H9 (cell line): ENCODE measurements around the gene SPDYE6. TPM values are rescaled to one million over a fixed set of nuclear protein-coding genes. Genes with fewer than 3 reads are reported as not detected.

Source experiments
- DNase-seq: peaks from one replicate; pipeline ENCODE4 v3.0.0-alpha.2; 2017
- H2AFZ ChIP-seq: one replicate; pipeline ENCODE4 v1.6.1; 2013; ENCODE audit warnings: mild to moderate bottlenecking, low read length, control low read depth, moderate library complexity
- H2AK5ac ChIP-seq: 2 replicates; pipeline ENCODE4 v1.6.1; 2013; ENCODE audit warnings: low read length, control low read depth, mixed read lengths; ENCODE audit not compliant: insufficient read length
- H2BK120ac ChIP-seq: one replicate; pipeline ENCODE4 v1.6.1; 2013; ENCODE audit warnings: low read depth, mild to moderate bottlenecking, low read length, control low read depth, inconsistent platforms; ENCODE audit not compliant: poor library complexity, severe bottlenecking
- H2BK12ac ChIP-seq: 2 replicates; pipeline ENCODE4 v1.6.1; 2013; ENCODE audit warnings: low read length, control low read depth, mixed read lengths, low read depth; ENCODE audit not compliant: insufficient read length
- H2BK15ac ChIP-seq: 2 replicates; pipeline ENCODE4 v1.6.1; 2013; ENCODE audit warnings: low read depth, low read length, control low read depth
- H2BK20ac ChIP-seq: one replicate; pipeline ENCODE4 v1.6.1; 2013; ENCODE audit warnings: low read depth, mild to moderate bottlenecking, low read length, control low read depth, inconsistent platforms; ENCODE audit not compliant: poor library complexity, severe bottlenecking
- H2BK5ac ChIP-seq: 2 replicates; pipeline ENCODE4 v1.6.1; 2013; ENCODE audit warnings: low read length, control low read depth, mixed read lengths; ENCODE audit not compliant: insufficient read length
- H3K14ac ChIP-seq: 2 replicates; pipeline ENCODE4 v1.6.1; 2013; ENCODE audit warnings: low read length, control low read depth; ENCODE audit not compliant: insufficient read depth
- H3K18ac ChIP-seq: 2 replicates; pipeline ENCODE4 v1.6.1; 2013; ENCODE audit warnings: low read depth, mild to moderate bottlenecking, mixed read lengths, low read length, control low read depth; ENCODE audit not compliant: insufficient read length
- H3K23ac ChIP-seq: 2 replicates; pipeline ENCODE4 v1.6.1; 2013; ENCODE audit warnings: low read length, control low read depth, mixed read lengths, low read depth; ENCODE audit not compliant: insufficient read length
- H3K23me2 ChIP-seq: 2 replicates; pipeline ENCODE4 v1.6.1; 2013; ENCODE audit warnings: low read depth, mild to moderate bottlenecking, mixed read lengths, low read length, control low read depth; ENCODE audit not compliant: insufficient read length, poor library complexity, severe bottlenecking
- H3K27ac ChIP-seq: 2 replicates; pipeline ENCODE4 v1.5.1; 2013; ENCODE audit warnings: low read length, control low read depth, mixed read lengths, low read depth; ENCODE audit not compliant: insufficient read length
- H3K27me3 ChIP-seq: 2 replicates; pipeline ENCODE4 v1.6.1; 2013; ENCODE audit warnings: low read length, control low read depth, inconsistent platforms; ENCODE audit not compliant: insufficient read depth
- H3K4ac ChIP-seq: 2 replicates; pipeline ENCODE4 v1.6.1; 2013; ENCODE audit warnings: low read depth, mild to moderate bottlenecking, control low read depth, inconsistent platforms, low read length, moderate library complexity
- H3K4me1 ChIP-seq: 2 replicates; pipeline ENCODE4 v1.6.1; 2013; ENCODE audit warnings: low read length, control low read depth, inconsistent platforms; ENCODE audit not compliant: insufficient read depth
- H3K4me2 ChIP-seq: 2 replicates; pipeline ENCODE4 v1.6.1; 2013; ENCODE audit warnings: low read length, control low read depth, mixed read lengths; ENCODE audit not compliant: insufficient read length, insufficient read depth
- H3K56ac ChIP-seq: 2 replicates; pipeline ENCODE4 v1.6.1; 2013; ENCODE audit warnings: low read depth, mild to moderate bottlenecking, mixed read lengths, low read length, control low read depth; ENCODE audit not compliant: insufficient read length
- H3K79me1 ChIP-seq: 2 replicates; pipeline ENCODE4 v1.6.1; 2013; ENCODE audit warnings: low read depth, mild to moderate bottlenecking, moderate library complexity, low read length, control low read depth, inconsistent platforms; ENCODE audit not compliant: insufficient read depth, poor library complexity, severe bottlenecking
- H3K79me2 ChIP-seq: 2 replicates; pipeline ENCODE4 v1.6.1; 2013; ENCODE audit warnings: low read length, control low read depth, inconsistent platforms; ENCODE audit not compliant: insufficient read depth
- H3K9ac ChIP-seq: 2 replicates; pipeline ENCODE4 v1.6.1; 2013; ENCODE audit warnings: low read length, control low read depth, mixed read lengths; ENCODE audit not compliant: insufficient read length; ENCODE audit errors: extremely low read depth
- H3K9me3 ChIP-seq: one replicate; pipeline ENCODE4 v1.6.1; 2013; ENCODE audit warnings: low read depth, low read length, inconsistent platforms; ENCODE audit not compliant: control insufficient read depth
- H3T11ph ChIP-seq: one replicate; pipeline ENCODE4 v1.6.1; 2013; ENCODE audit warnings: mild to moderate bottlenecking, low read length, control low read depth, inconsistent platforms
- H4K20me1 ChIP-seq: one replicate; pipeline ENCODE4 v1.6.1; 2013; ENCODE audit not compliant: control insufficient read depth, insufficient read length, insufficient read depth
- H4K5ac ChIP-seq: 2 replicates; pipeline ENCODE4 v1.6.1; 2013; ENCODE audit warnings: low read depth, mild to moderate bottlenecking, mixed read lengths, low read length, control low read depth; ENCODE audit not compliant: insufficient read length
- H4K8ac ChIP-seq: replicated peaks from 2 replicates; pipeline ENCODE4 v1.6.1; 2013; ENCODE audit warnings: low read length, control low read depth, mixed read lengths, low read depth; ENCODE audit not compliant: insufficient read length
- H4K91ac ChIP-seq: 2 replicates; pipeline ENCODE4 v1.6.1; 2013; ENCODE audit warnings: low read depth, mild to moderate bottlenecking, moderate library complexity, mixed read lengths, low read length, control low read depth; ENCODE audit not compliant: insufficient read length
- H3K27ac Mint-ChIP-seq, 3 experiments: 2 replicates in 2 of 3; 3 replicates in 1 of 3; pipeline ENCODE4 v1.8.0; 2020 to 2021; ENCODE audit warnings: mixed read lengths in 3 of 3, mild to moderate bottlenecking in 1 of 3, moderate library complexity in 1 of 3
- H3K27me3 Mint-ChIP-seq: 2 replicates; pipeline ENCODE4 v1.8.0; 2021; ENCODE audit warnings: low read depth, mild to moderate bottlenecking, moderate library complexity, mixed read lengths
- H3K36me3 Mint-ChIP-seq, 3 experiments: 2 replicates in 2 of 3; 3 replicates in 1 of 3; pipeline ENCODE4 v1.8.0; 2020 to 2021; ENCODE audit warnings: low read depth in 3 of 3, mixed read lengths in 3 of 3; ENCODE audit not compliant: insufficient read depth in 1 of 3
- H3K4me1 Mint-ChIP-seq, 2 experiments: 2 replicates each; pipeline ENCODE4 v1.8.0; 2020; ENCODE audit warnings: mixed read lengths in 2 of 2
- H3K4me3 Mint-ChIP-seq, 2 experiments: 2 replicates in 1 of 2; 3 replicates in 1 of 2; pipeline ENCODE4 v1.8.0; 2020 to 2021; ENCODE audit warnings: mild to moderate bottlenecking in 2 of 2, mixed read lengths in 2 of 2, moderate library complexity in 1 of 2
- H3K9me3 Mint-ChIP-seq, 2 experiments: 2 replicates in 1 of 2; 3 replicates in 1 of 2; pipeline ENCODE4 v1.8.0; 2020; ENCODE audit warnings: mild to moderate bottlenecking in 2 of 2, mixed read lengths in 2 of 2, moderate library complexity in 1 of 2
- WGBS: extraction: QIAGEN DNeasy Blood & Tissue Kit; methylation state at CpG from one replicate; pipeline ENCODE4 v1.1.7; 2013; ENCODE audit warnings: missing lambda C conversion rate, low lambda C conversion rate, mixed read lengths; ENCODE audit not compliant: insufficient read length; ENCODE audit errors: extremely low coverage; 5-methylcytosine and 5-hydroxymethylcytosine counted together
- total RNA-seq: library from RNA; stranded (reverse); gene quantifications from 2 replicates; pipeline ENCODE4 v1.2.1, GENCODE V29; 2021
- TF ChIP-seq, protein P1 (sequence below): fragments of 200-600 bp; sonication (generic); conservative IDR thresholded peaks from 3 replicates; pipeline ENCODE4 v1.8.0; 2021; ENCODE audit warnings: antibody characterized with exemption, mild to moderate bottlenecking

The SPDYE6 gene
- total RNA-seq, 1 experiment from 2014 or later, result not detected

GRCh38 chr7:102392330-102392729, 36.1 kb upstream of the SPDYE6 start:
- H3K4me2 ChIP-seq, result no peak overlapping the region
- no peak overlapping the region for H4K8ac ChIP-seq
- no CpG with 5 or more reads among the region's 1 CpG for WGBS

More at GRCh38 chr7:102392330-102392729, 36.1 kb upstream of the SPDYE6 start:
- no peak overlapping the region for H3T11ph ChIP-seq
- peaks cover 9% of the 10 kb centered on the region for H3K23me2 ChIP-seq
- no peak overlapping the region for H2BK15ac ChIP-seq
- DNase-seq, result no peak
- TF ChIP-seq, protein P1, sequence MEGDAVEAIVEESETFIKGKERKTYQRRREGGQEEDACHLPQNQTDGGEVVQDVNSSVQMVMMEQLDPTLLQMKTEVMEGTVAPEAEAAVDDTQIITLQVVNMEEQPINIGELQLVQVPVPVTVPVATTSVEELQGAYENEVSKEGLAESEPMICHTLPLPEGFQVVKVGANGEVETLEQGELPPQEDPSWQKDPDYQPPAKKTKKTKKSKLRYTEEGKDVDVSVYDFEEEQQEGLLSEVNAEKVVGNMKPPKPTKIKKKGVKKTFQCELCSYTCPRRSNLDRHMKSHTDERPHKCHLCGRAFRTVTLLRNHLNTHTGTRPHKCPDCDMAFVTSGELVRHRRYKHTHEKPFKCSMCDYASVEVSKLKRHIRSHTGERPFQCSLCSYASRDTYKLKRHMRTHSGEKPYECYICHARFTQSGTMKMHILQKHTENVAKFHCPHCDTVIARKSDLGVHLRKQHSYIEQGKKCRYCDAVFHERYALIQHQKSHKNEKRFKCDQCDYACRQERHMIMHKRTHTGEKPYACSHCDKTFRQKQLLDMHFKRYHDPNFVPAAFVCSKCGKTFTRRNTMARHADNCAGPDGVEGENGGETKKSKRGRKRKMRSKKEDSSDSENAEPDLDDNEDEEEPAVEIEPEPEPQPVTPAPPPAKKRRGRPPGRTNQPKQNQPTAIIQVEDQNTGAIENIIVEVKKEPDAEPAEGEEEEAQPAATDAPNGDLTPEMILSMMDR, result no peak
- no peak overlapping the region for H2BK120ac ChIP-seq
- H3K4me1 ChIP-seq, result no peaks in the 10 kb centered on the region
- H3K27ac Mint-ChIP-seq, result no peak overlapping the region
- H3K23ac ChIP-seq, result no peak overlapping the region
- H3K36me3 Mint-ChIP-seq, result peaks cover 10 to 25% (median 14%) of the 10 kb centered on the region in 3 experiments; a peak in 6 of 7 replicates
- H3K79me1 ChIP-seq, result no peaks in the 10 kb centered on the region
- no peaks in the 10 kb centered on the region; the same call in 1 of the 2 replicates for H3K27me3 Mint-ChIP-seq
- no peak overlapping the region for H4K5ac ChIP-seq
- no peaks in the 10 kb centered on the region; a peak in 1 of 5 replicates for H3K9me3 Mint-ChIP-seq
- H4K20me1 ChIP-seq, result no peaks in the 10 kb centered on the region
- no peak overlapping the region for H3K14ac ChIP-seq
- H3K4me1 Mint-ChIP-seq, result peaks cover 9 to 10% of the 10 kb centered on the region in 2 experiments
- no peak overlapping the region for H2AK5ac ChIP-seq
- H3K9ac ChIP-seq, result no peak overlapping the region
- no peak overlapping the region for H3K27ac ChIP-seq
- H2BK20ac ChIP-seq, result no peak overlapping the region
- H3K27me3 ChIP-seq, result no peaks in the 10 kb centered on the region
- no peak overlapping the region for H2BK12ac ChIP-seq
- no peak overlapping the region for H3K4ac ChIP-seq
- H4K91ac ChIP-seq, result no peak overlapping the region
- H3K18ac ChIP-seq, result no peak overlapping the region
- no peak overlapping the region for H2AFZ ChIP-seq
- H3K79me2 ChIP-seq, result no peaks in the 10 kb centered on the region
- H2BK5ac ChIP-seq, result no peak overlapping the region
- H3K4me3 Mint-ChIP-seq, result no peak overlapping the region; a peak in 1 of 5 replicates
- H3K9me3 ChIP-seq, result no peaks in the 10 kb centered on the region
- no peak overlapping the region for H3K56ac ChIP-seq
